HCT116 (cell line): Measurements from ENCODE around the gene DNAJC16. TPM values are rescaled to one million over a fixed set of nuclear protein-coding genes. Genes with fewer than 3 reads are reported as not detected.

ENCODE experiments used
- ATAC-seq: fragments of 200-7000 bp; cut with Tn5 transposase; 2 replicates; pipeline ENCODE4 v1.9.1; 2020; ENCODE audit warnings: mild to moderate bottlenecking, moderate library complexity
- BruUV-seq: library from RNA; stranded (reverse); fragments of 400-500 nt; replicated peaks from 2 replicates; lab custom pipeline; 2021; lab: Mats Ljungman, UMichigan
- CTCF ChIA-PET: fragments of 300-600 bp; sonication (Branson Sonifier 250); formaldehyde crosslinking; loops from one replicate; lab custom pipeline; 2021; ENCODE audit warnings: antibody characterized with exemption; lab: Charles Lee
- POLR2A ChIA-PET: fragments of 300-600, 350-600 bp; sonication (Branson Sonifier 250); formaldehyde crosslinking; loops from one replicate; lab custom pipeline; 2021; ENCODE audit warnings: antibody characterized with exemption; lab: Charles Lee
- RAD21 ChIA-PET, 2 experiments: fragments of 300-600 bp; sonication (Branson Sonifier 250); formaldehyde crosslinking; loops; one replicate each; lab custom pipeline; 2023; ENCODE audit warnings: low total read pairs in 2 of 2; ENCODE audit not compliant: uncharacterized antibody in 2 of 2, unreplicated experiment in 2 of 2, low non-redundant PET in 1 of 2; lab: Charles Lee
- DNase-seq: peaks from one replicate; pipeline ENCODE4 v3.0.0-alpha.2; 2010; ENCODE audit warnings: low read depth, low spot score
- H2AFZ ChIP-seq: fragments of 200-600 bp; shearing (Covaris generic), sonication (generic); 2 replicates; pipeline ENCODE4 v1.6.1; 2017; ENCODE audit warnings: low read depth, mixed run types, mixed read lengths, antibody characterized with exemption, low read length; ENCODE audit not compliant: poor library complexity, severe bottlenecking
- H3K27ac ChIP-seq: 2 replicates; pipeline ENCODE4 v1.5.1; 2012; ENCODE audit warnings: low read depth, low read length
- H3K27me3 ChIP-seq: fragments of 200-600 bp; sonication (generic); 2 replicates; pipeline ENCODE4 v1.6.1; 2016; ENCODE audit warnings: mixed run types, low read length, mixed read lengths; ENCODE audit not compliant: insufficient read depth
- H3K36me3 ChIP-seq, 2 experiments: fragments of 200-500 bp in 1 of 2; fragments of 200-600 bp in 1 of 2; sonication (Bioruptor generic) in 1 of 2; sonication (generic) in 1 of 2; 2 replicates each; pipeline versions ENCODE4 v1.5.1 to v1.6.1; 2014 to 2016; ENCODE audit warnings: low read length in 2 of 2, inconsistent platforms in 1 of 2, mixed read lengths in 1 of 2, mixed run types in 1 of 2; ENCODE audit not compliant: insufficient read depth in 2 of 2, control insufficient read depth in 1 of 2
- H3K4me1 ChIP-seq, 2 experiments: fragments of 200-600 bp in 1 of 2; sonication (generic) in 1 of 2; 2 replicates each; pipeline versions ENCODE4 v1.5.1 to v1.6.1; 2012 to 2017; ENCODE audit warnings: low read length in 2 of 2, inconsistent platforms in 1 of 2, mild to moderate bottlenecking in 1 of 2, mixed read lengths in 1 of 2, mixed run types in 1 of 2, moderate library complexity in 1 of 2; ENCODE audit not compliant: insufficient read depth in 2 of 2, control insufficient read depth in 1 of 2
- H3K4me2 ChIP-seq: fragments of 200-600 bp; sonication (generic); 2 replicates; pipeline ENCODE4 v1.6.1; 2017; ENCODE audit warnings: mixed run types, low read length, mixed read lengths
- H3K4me3 ChIP-seq, 2 experiments: fragments of 200-600 bp in 1 of 2; sonication (generic) in 1 of 2; replicated peaks in 1 of 2; 2 replicates each; pipeline ENCODE4 v1.5.1; 2011 to 2016; ENCODE audit warnings: low read length in 2 of 2, control low read depth in 1 of 2, low read depth in 1 of 2, mild to moderate bottlenecking in 1 of 2, mixed read lengths in 1 of 2, mixed run types in 1 of 2
- H3K79me2 ChIP-seq: fragments of 200-600 bp; sonication (generic); 2 replicates; pipeline ENCODE4 v1.6.1; 2017; ENCODE audit warnings: mild to moderate bottlenecking, mixed run types, low read length, moderate library complexity, mixed read lengths; ENCODE audit not compliant: insufficient read depth
- H3K9ac ChIP-seq: fragments of 200-600 bp; sonication (generic); 2 replicates; pipeline ENCODE4 v1.6.1; 2016; ENCODE audit warnings: low read length, mixed read lengths
- H3K9me2 ChIP-seq: fragments of 200-600 bp; sonication (generic), shearing (Covaris generic); 2 replicates; pipeline ENCODE4 v1.6.1; 2017; ENCODE audit warnings: mixed run types, mild to moderate bottlenecking, moderate library complexity; ENCODE audit not compliant: insufficient read depth
- H3K9me3 ChIP-seq, 2 experiments: fragments of 200-500 bp in 1 of 2; fragments of 200-600 bp in 1 of 2; sonication (Bioruptor generic) in 1 of 2; sonication (generic) in 1 of 2; 2 replicates each; pipeline ENCODE4 v1.6.1; 2014 to 2017; ENCODE audit warnings: low read length in 2 of 2, mixed read lengths in 2 of 2, inconsistent platforms in 1 of 2, low read depth in 1 of 2, mild to moderate bottlenecking in 1 of 2, mixed run types in 1 of 2, moderate library complexity in 1 of 2; ENCODE audit not compliant: control insufficient read depth in 1 of 2, insufficient read depth in 1 of 2
- H4K20me1 ChIP-seq: fragments of 200-600 bp; sonication (generic), shearing (Covaris generic); 2 replicates; pipeline ENCODE4 v1.6.1; 2017; ENCODE audit warnings: mixed run types, mild to moderate bottlenecking, moderate library complexity; ENCODE audit not compliant: insufficient read depth
- CEBPB ChIP-seq: IDR thresholded peaks from 2 replicates; pipeline ENCODE4 v1.6.1; 2012; ENCODE audit warnings: low read depth
- CTCF ChIP-seq, 3 experiments: fragments of 200-600 bp in 1 of 3; sonication (generic) in 1 of 3; IDR thresholded peaks in 2 of 3; conservative IDR thresholded peaks in 1 of 3; 2 replicates each; pipeline ENCODE4 v1.5.1; 2012 to 2017; ENCODE audit warnings: low read depth in 2 of 3, low read length in 2 of 3, antibody characterized with exemption in 1 of 3, borderline replicate concordance in 1 of 3, control low read depth in 1 of 3, mild to moderate bottlenecking in 1 of 3, mixed read lengths in 1 of 3, mixed run types in 1 of 3, moderate library complexity in 1 of 3; ENCODE audit not compliant: insufficient read depth in 1 of 3
- FOSL1 ChIP-seq: IDR thresholded peaks from 2 replicates; pipeline ENCODE4 v1.6.1; 2012; ENCODE audit warnings: low read depth
- MAX ChIP-seq: IDR thresholded peaks from 2 replicates; pipeline ENCODE4 v1.6.1; 2012
- POLR2A ChIP-seq: IDR thresholded peaks from 2 replicates; pipeline ENCODE4 v1.7.0; 2011; ENCODE audit warnings: borderline replicate concordance; ENCODE audit not compliant: insufficient read depth, insufficient read length; ENCODE audit errors: extremely low read depth
- POLR2AphosphoS5 ChIP-seq: IDR thresholded peaks from 2 replicates; pipeline ENCODE4 v1.6.1; 2011; ENCODE audit warnings: mild to moderate bottlenecking, low read depth, low read length, moderate library complexity
- RAD21 ChIP-seq: IDR thresholded peaks from 2 replicates; pipeline ENCODE4 v1.6.1; 2012; ENCODE audit warnings: low read depth, mild to moderate bottlenecking
- SIN3A ChIP-seq: IDR thresholded peaks from 2 replicates; pipeline ENCODE4 v1.6.1; 2012; ENCODE audit warnings: low read depth
- SP1 ChIP-seq: IDR thresholded peaks from 2 replicates; pipeline ENCODE4 v1.6.1; 2012; ENCODE audit warnings: low read depth
- TCF7L2 ChIP-seq: IDR thresholded peaks from 2 replicates; pipeline ENCODE4 v1.7.0; 2011; ENCODE audit warnings: borderline replicate concordance, inconsistent platforms; ENCODE audit not compliant: insufficient read depth, insufficient read length; ENCODE audit errors: extremely low read depth
- intact Hi-C: fragments of 100-400 bp; cut with micrococcal nuclease; formaldehyde crosslinking; loops from 2 replicates; pipeline ENCODE4 v1.10.0; 2022
- total RNA-seq: library from RNA; stranded (reverse); gene quantifications from one replicate; pipeline ENCODE4 v1.2.1, GENCODE V29; 2021; ENCODE audit not compliant: unreplicated experiment
- TF ChIP-seq, protein P1 (sequence below): IDR thresholded peaks from 2 replicates; pipeline ENCODE4 v1.6.1; 2012
- TF ChIP-seq, protein P2 (sequence below): IDR thresholded peaks from 2 replicates; pipeline ENCODE4 v1.6.1; 2011; ENCODE audit warnings: mild to moderate bottlenecking, low read length, moderate library complexity; ENCODE audit not compliant: insufficient replicate concordance; ENCODE audit errors: extremely low read depth

Gene DNAJC16
- total RNA-seq, 1 experiment from 2014 or later = 20.6 TPM

GRCh38 chr1:15610167-15610566 lies 83.5 kb downstream of the DNAJC16 start:
- POLR2A ChIA-PET = no interaction called here
- no peak overlapping the region for H2AFZ ChIP-seq
- CTCF ChIA-PET = no interaction called here
- H3K79me2 ChIP-seq = no peaks in the 10 kb centered on the region
- no peak for TF ChIP-seq SIN3A
- TF ChIP-seq SP1 = no peak
- no peak for TF ChIP-seq TCF7L2
- no peak for TF ChIP-seq CEBPB
- no peak for TF ChIP-seq POLR2A
- no peak for TF ChIP-seq CTCF (IDR thresholded peaks at IDR 0.05 in 2 of 3, conservative IDR thresholded peaks at IDR 0.05 in 1 of 3; ENCODE audit: borderline replicate concordance in 1 of 3, insufficient read depth in 1 of 3, low read depth in 2 of 3, low read length in 2 of 3)
- no peak for TF ChIP-seq FOSL1
- TF ChIP-seq MAX = no peak
- no peak for TF ChIP-seq RAD21
- TF ChIP-seq, protein P1, sequence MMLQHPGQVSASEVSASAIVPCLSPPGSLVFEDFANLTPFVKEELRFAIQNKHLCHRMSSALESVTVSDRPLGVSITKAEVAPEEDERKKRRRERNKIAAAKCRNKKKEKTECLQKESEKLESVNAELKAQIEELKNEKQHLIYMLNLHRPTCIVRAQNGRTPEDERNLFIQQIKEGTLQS = no peak
- TF ChIP-seq, protein P2, sequence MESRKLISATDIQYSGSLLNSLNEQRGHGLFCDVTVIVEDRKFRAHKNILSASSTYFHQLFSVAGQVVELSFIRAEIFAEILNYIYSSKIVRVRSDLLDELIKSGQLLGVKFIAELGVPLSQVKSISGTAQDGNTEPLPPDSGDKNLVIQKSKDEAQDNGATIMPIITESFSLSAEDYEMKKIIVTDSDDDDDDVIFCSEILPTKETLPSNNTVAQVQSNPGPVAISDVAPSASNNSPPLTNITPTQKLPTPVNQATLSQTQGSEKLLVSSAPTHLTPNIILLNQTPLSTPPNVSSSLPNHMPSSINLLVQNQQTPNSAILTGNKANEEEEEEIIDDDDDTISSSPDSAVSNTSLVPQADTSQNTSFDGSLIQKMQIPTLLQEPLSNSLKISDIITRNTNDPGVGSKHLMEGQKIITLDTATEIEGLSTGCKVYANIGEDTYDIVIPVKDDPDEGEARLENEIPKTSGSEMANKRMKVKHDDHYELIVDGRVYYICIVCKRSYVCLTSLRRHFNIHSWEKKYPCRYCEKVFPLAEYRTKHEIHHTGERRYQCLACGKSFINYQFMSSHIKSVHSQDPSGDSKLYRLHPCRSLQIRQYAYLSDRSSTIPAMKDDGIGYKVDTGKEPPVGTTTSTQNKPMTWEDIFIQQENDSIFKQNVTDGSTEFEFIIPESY = no peak
- TF ChIP-seq POLR2AphosphoS5 = no peak
- no peaks in the 10 kb centered on the region; a peak in 1 of 4 replicates for H3K4me1 ChIP-seq
- no peak overlapping the region for H3K27ac ChIP-seq
- DNase-seq (no peak), ATAC-seq (no peak)
- RAD21 ChIA-PET = no interaction called here
- intact Hi-C loops = no loop called here
- H3K27me3 ChIP-seq = no peaks in the 10 kb centered on the region
- no peaks in the 10 kb centered on the region for H3K9me2 ChIP-seq
- no peak overlapping the region for H3K4me2 ChIP-seq
- BruUV-seq = no TSS peak
- H3K9me3 ChIP-seq = no peaks in the 10 kb centered on the region; a peak in 1 of 4 replicates
- no peak overlapping the region for H3K4me3 ChIP-seq
- H4K20me1 ChIP-seq = no peaks in the 10 kb centered on the region
- no peaks in the 10 kb centered on the region for H3K36me3 ChIP-seq
- no peak overlapping the region for H3K9ac ChIP-seq
